Adrenal gland (tissue), 12 donors: ENCODE measurements around the gene LOXL1. TPM values are rescaled to one million over a fixed set of nuclear protein-coding genes. Genes with fewer than 3 reads are reported as not detected.
"Not testable (repeated sequence)": the region's sequence is repeated elsewhere in the genome, so short reads cannot be mapped to it uniquely, and the experiment has no call there.

Experiments
- DNase-seq, 7 donors: peaks; one replicate each; pipeline ENCODE4 v3.0.0-alpha.2; 2019 to 2020
- H3K27ac ChIP-seq, 5 donors: fragments of 200-600 bp; sonication (generic) in 4 of 5; 1 replicate in 3 of 5; 2 replicates in 2 of 5; pipeline versions ENCODE4 v1.5.1 to v1.8.0; 2016 to 2020; ENCODE audit warnings: mild to moderate bottlenecking in 1 of 5
- H3K27me3 ChIP-seq: fragments of 200-600 bp; 2 replicates; pipeline ENCODE4 v1.8.0; 2021
- H3K36me3 ChIP-seq, 2 donors: fragments of 200-600 bp; replicated peaks in 1 of 2; 1 replicate in 1 of 2; 2 replicates in 1 of 2; pipeline versions ENCODE4 v1.5.1 to v1.8.0; 2018 to 2022
- H3K4me1 ChIP-seq, 2 donors: fragments of 200-600 bp; replicated peaks in 1 of 2; 1 replicate in 1 of 2; 2 replicates in 1 of 2; pipeline versions ENCODE4 v1.5.1 to v1.8.0; 2018 to 2021
- H3K4me3 ChIP-seq, 4 donors: fragments of 200-600 bp; sonication (generic) in 3 of 4; one replicate each; pipeline ENCODE4 v1.5.1; 2016 to 2018
- H3K9me3 ChIP-seq, 3 donors: fragments of 200-600 bp; sonication (generic) in 1 of 3; replicated peaks in 1 of 3; 1 replicate in 2 of 3; 2 replicates in 1 of 3; pipeline versions ENCODE4 v1.5.1 to v1.8.0; 2016 to 2021
- POLR2A ChIP-seq, 2 donors: fragments of 450-650 bp; IDR thresholded peaks; one replicate each; pipeline ENCODE4 v1.6.1; 2017; ENCODE audit warnings: antibody characterized with exemption in 2 of 2, mild to moderate bottlenecking in 2 of 2, moderate library complexity in 1 of 2
- WGBS, 4 donors: extraction: QIAGEN DNeasy Blood & Tissue Kit in 2 of 4; methylation state at CpG; one replicate each; pipeline versions ENCODE4 v1.1.5 to v1.1.7; 2013 to 2017; 5-methylcytosine and 5-hydroxymethylcytosine counted together
- intact Hi-C, 2 donors: fragments of 100-400 bp; cut with DNase I; formaldehyde crosslinking; loops; one replicate each; pipeline versions ENCODE4 v1.14.1 to v1.15.0; 2022 to 2023
- polyA plus RNA-seq, 3 donors: library from polyadenylated mRNA; stranded (reverse); fragments of 200-250 nt in 2 of 3; fragments of 350-450 nt in 1 of 3; fragmentation: Illumina TruSeq in 1 of 3; extraction: RNeasy Lipid Tissue Mini Kit (QIAGEN cat#74804) in 1 of 3; gene quantifications; one replicate each; pipeline ENCODE4 v1.2.3, GENCODE V29; 2013 to 2014
- total RNA-seq, 9 donors: library from RNA; depleted of rRNA in 4 of 9; stranded (reverse); fragments of >200 nt in 4 of 9; fragments of 120-200 nt in 1 of 9; fragmentation: NEBNext Ultra II Directional in 1 of 9; extraction: Animal tissue kit (Norgen Biotek cat#: 25700) in 1 of 9; gene quantifications; one replicate each; pipeline versions ENCODE4 v1.1.0 to v1.2.4, GENCODE V29; 2013 to 2023
- TF ChIP-seq, protein P1 (sequence below), 6 experiments: fragments of 450-650 bp in 4 of 6; fragments of 200-600 bp in 2 of 6; sonication (generic) in 1 of 6; IDR thresholded peaks; 1 replicate in 5 of 6; 2 replicates in 1 of 6; pipeline versions ENCODE4 v1.5.1 to v1.8.0; 2016 to 2021; ENCODE audit warnings: antibody characterized with exemption in 6 of 6, mild to moderate bottlenecking in 2 of 6, moderate library complexity in 1 of 6
- donor health status: healthy with polysubstance abuse.
- donor health status: Bipolar disorder and iron deficiency.
- donor health status: DM: yes; HTN: yes; CAD: no.
- donor health status: DM: no; HTN: no; CAD: no.
- donor health status: DM: no; HTN: no; CAD: no.
- donor health status: DM: yes; HTN: yes; CAD: no.

The LOXL1 gene
- total and polyA plus RNA-seq, 12 donors: 5.3 to 58.0 (median 10.9) TPM

- TF ChIP-seq, protein P1, sequence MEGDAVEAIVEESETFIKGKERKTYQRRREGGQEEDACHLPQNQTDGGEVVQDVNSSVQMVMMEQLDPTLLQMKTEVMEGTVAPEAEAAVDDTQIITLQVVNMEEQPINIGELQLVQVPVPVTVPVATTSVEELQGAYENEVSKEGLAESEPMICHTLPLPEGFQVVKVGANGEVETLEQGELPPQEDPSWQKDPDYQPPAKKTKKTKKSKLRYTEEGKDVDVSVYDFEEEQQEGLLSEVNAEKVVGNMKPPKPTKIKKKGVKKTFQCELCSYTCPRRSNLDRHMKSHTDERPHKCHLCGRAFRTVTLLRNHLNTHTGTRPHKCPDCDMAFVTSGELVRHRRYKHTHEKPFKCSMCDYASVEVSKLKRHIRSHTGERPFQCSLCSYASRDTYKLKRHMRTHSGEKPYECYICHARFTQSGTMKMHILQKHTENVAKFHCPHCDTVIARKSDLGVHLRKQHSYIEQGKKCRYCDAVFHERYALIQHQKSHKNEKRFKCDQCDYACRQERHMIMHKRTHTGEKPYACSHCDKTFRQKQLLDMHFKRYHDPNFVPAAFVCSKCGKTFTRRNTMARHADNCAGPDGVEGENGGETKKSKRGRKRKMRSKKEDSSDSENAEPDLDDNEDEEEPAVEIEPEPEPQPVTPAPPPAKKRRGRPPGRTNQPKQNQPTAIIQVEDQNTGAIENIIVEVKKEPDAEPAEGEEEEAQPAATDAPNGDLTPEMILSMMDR (IDR thresholded peaks at IDR 0.05): no peak
- no peak for TF ChIP-seq POLR2A (IDR thresholded peaks at IDR 0.05)
- no peaks in the 10 kb centered on the region for H3K4me1 ChIP-seq
- H3K36me3 ChIP-seq: no peaks in the 10 kb centered on the region
- WGBS, 4 donors: 52 to 62% (median 60%) methylated on average over 8 of the region's 8 CpGs
- no peak overlapping the region for H3K27ac ChIP-seq
- peak in 1 of 7 donors; percentile 9 for DNase-seq
- no peaks in the 10 kb centered on the region for H3K27me3 ChIP-seq
- intact Hi-C loops: no loop called here
- no peaks in the 10 kb centered on the region for H3K9me3 ChIP-seq
- no peak overlapping the region for H3K4me3 ChIP-seq
These were observed 32.8 kb downstream of the LOXL1 start for GRCh38 chr15:73959012-73959581.

- no peak overlapping the region for H3K27ac ChIP-seq
- H3K4me3 ChIP-seq: no peak overlapping the region
- no peaks in the 10 kb centered on the region for H3K9me3 ChIP-seq
- WGBS, 4 donors: 73 to 82% (median 77%) methylated on average over 6 of the region's 6 CpGs
- H3K27me3 ChIP-seq: no peaks in the 10 kb centered on the region
- no peak for TF ChIP-seq POLR2A (IDR thresholded peaks at IDR 0.05)
- TF ChIP-seq, protein P1 (IDR thresholded peaks at IDR 0.05): no peak
- no peaks in the 10 kb centered on the region for H3K36me3 ChIP-seq
- intact Hi-C loops: no loop called here
- H3K4me1 ChIP-seq: peaks cover 0 to under 1% of the 10 kb centered on the region in 2 donors
- DNase-seq: peak in 1 of 7 donors; percentile 15
These were observed 33.5 kb downstream of the LOXL1 start for GRCh38 chr15:73959801-73960200.

GRCh38 chr15:73960472-73961070 is 34.3 kb downstream of the LOXL1 start:
- DNase-seq: peak in 1 of 7 donors; percentile 25
- H3K4me3 ChIP-seq, H3K36me3 ChIP-seq, intact Hi-C loops, H3K4me1 ChIP-seq, H3K27ac ChIP-seq, H3K27me3 ChIP-seq, H3K9me3 ChIP-seq: not testable (repeated sequence)
- WGBS, 4 donors: 87 to 91% (median 88%) methylated on average over 7 of the region's 7 CpGs

- TF ChIP-seq, protein P1 (IDR thresholded peaks at IDR 0.05): no peak
- no peak for TF ChIP-seq POLR2A (IDR thresholded peaks at IDR 0.05)
- Histone ChIP-seq H3K27ac (no peak overlapping the region), H3K36me3 (no peaks in the 10 kb centered on the region), H3K27me3 (no peaks in the 10 kb centered on the region), H3K4me3 (no peak overlapping the region), H3K9me3 (no peaks in the 10 kb centered on the region), H3K4me1 (peaks cover 0 to 4% of the 10 kb centered on the region in 2 donors)
- no peak for DNase-seq
- 48 to 70% (median 56%) methylated on average over 5 of the region's 5 CpGs for WGBS, 4 donors
- intact Hi-C loops: no loop called here
These were observed 36.2 kb downstream of the LOXL1 start for GRCh38 chr15:73962433-73962832.

- H3K4me3 ChIP-seq: no peak overlapping the region
- intact Hi-C loops: no loop called here
- no peaks in the 10 kb centered on the region for H3K36me3 ChIP-seq
- TF ChIP-seq, protein P1 (IDR thresholded peaks at IDR 0.05): peak; percentile 92 to 98 (median 96)
- no peak for TF ChIP-seq POLR2A (IDR thresholded peaks at IDR 0.05)
- WGBS, 4 donors: 5 to 8% (median 7%) methylated on average over 3 to 11 of the region's 11 CpGs
- no peaks in the 10 kb centered on the region for H3K27me3 ChIP-seq
- H3K9me3 ChIP-seq: no peaks in the 10 kb centered on the region
- peak; percentile 75 to 94 (median 85) for DNase-seq
- H3K4me1 ChIP-seq: peaks cover 0 to 4% of the 10 kb centered on the region in 2 donors
- H3K27ac ChIP-seq: peak overlapping the region in 1 of 5 donors; percentile 26
These were observed 38.5 kb downstream of the LOXL1 start for GRCh38 chr15:73964736-73965093.
